NOMO-1 treated with DMSO at 0.1 percent for 48 hours (cell line): ENCODE results near the gene COQ9.

Experiments
- DNase-seq: peaks from one replicate; lab custom pipeline; 2025; ENCODE audit not compliant: unreplicated experiment; lab: John Stamatoyannopoulos, UW

The COQ9 gene

GRCh38 chr16:57509231-57509923 is 62.1 kb downstream of the COQ9 start:
- no peak for DNase-seq

GRCh38 chr16:57510016-57510871 is 63.0 kb downstream of the COQ9 start:
- DNase-seq, result no peak
